Lower leg skin (tissue), 3 donors: ENCODE results near the gene CDR2L.
"Not testable (repeated sequence)": the region's sequence is repeated elsewhere in the genome, so short reads cannot be mapped to it uniquely, and the experiment has no call there.

Experiments used
- CTCF ChIP-seq, 3 donors: fragments of 450-650 bp; IDR thresholded peaks; one replicate each; pipeline ENCODE4 v1.5.1; 2016; ENCODE audit warnings: antibody characterized with exemption in 3 of 3, mild to moderate bottlenecking in 3 of 3, moderate library complexity in 2 of 3
- POLR2A ChIP-seq, 2 donors: fragments of 450-650 bp; IDR thresholded peaks; one replicate each; pipeline ENCODE4 v1.6.1; 2016 to 2017; ENCODE audit warnings: antibody characterized with exemption in 2 of 2, mild to moderate bottlenecking in 1 of 2, moderate library complexity in 1 of 2

GRCh38 chr17:75045946-75046406 is 58.5 kb downstream of the CDR2L start:
- not testable (repeated sequence) for TF ChIP-seq CTCF, POLR2A (IDR thresholded peaks at IDR 0.05)
